NT2/D1 (cell line): ENCODE results near the gene PPP5C.

Experiments used
- YY1 ChIP-seq: IDR thresholded peaks from 2 replicates; pipeline ENCODE4 v1.6.1; 2011; ENCODE audit not compliant: insufficient read length, insufficient read depth
- ZNF274 ChIP-seq: IDR thresholded peaks from 2 replicates; pipeline ENCODE4 v1.6.1; 2011; ENCODE audit warnings: mild to moderate bottlenecking, low read depth, low read length

DNA sequence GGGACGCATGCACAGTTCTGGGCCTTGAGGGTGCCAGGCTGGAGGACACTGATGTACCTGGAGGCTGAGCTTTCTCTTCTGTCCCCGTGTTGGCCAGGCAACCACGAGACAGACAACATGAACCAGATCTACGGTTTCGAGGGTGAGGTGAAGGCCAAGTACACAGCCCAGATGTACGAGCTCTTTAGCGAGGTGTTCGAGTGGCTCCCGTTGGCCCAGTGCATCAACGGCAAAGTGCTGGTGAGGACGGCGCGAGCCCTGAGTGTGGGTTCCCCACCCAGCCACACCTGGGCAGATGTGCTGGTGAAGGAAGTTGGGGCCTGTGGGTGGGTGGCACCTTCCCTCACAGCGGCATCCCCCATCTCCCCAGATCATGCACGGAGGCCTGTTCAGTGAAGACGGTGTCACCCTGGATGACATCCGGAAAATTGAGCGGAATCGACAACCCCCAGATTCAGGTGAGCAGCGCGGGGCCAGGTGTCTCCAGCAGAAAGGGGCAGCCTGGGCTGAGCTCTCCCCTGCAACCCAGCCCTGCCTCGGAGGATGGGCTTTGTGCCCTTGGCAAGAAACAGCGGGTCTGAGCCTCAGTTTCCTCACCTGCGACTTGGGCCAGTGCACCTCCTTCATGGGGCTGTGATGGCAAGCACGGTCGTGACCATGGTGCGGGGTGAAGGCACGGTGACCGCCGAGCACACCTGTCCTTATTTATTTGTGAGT lies 40.3 kb downstream of the PPP5C start:
- TF ChIP-seq ZNF274 (no peak), YY1 (no peak)
